Retinal pigment epithelial cell (primary cell): ENCODE results near the gene TBC1D12.
"Not testable (repeated sequence)": the region's sequence is repeated elsewhere in the genome, so short reads cannot be mapped to it uniquely, and the experiment has no call there.

Experiments
- DNase-seq: peaks from one replicate; pipeline ENCODE4 v3.0.0-alpha.2; 2010; ENCODE audit warnings: low read depth
- H3K4me3 ChIP-seq: 2 replicates; pipeline ENCODE4 v1.5.1; 2011; ENCODE audit warnings: mild to moderate bottlenecking, low read length, control low read depth, moderate library complexity
- CTCF ChIP-seq: conservative IDR thresholded peaks from 2 replicates; pipeline ENCODE4 v1.5.1; 2011; ENCODE audit warnings: low read depth, low read length, control low read depth, inconsistent platforms

Gene TBC1D12

GRCh38 chr10:94383530-94383929 is 18.8 kb upstream of the TBC1D12 start:
- no peak for TF ChIP-seq CTCF
- no peak for DNase-seq

GRCh38 chr10:94385733-94386132 is 16.6 kb upstream of the TBC1D12 start:
- not testable (repeated sequence) for DNase-seq, H3K4me3 ChIP-seq

More at GRCh38 chr10:94383530-94383929, 18.8 kb upstream of the TBC1D12 start:
- H3K4me3 ChIP-seq, result no peak overlapping the region

GRCh38 chr10:94392117-94392516 is 10.2 kb upstream of the TBC1D12 start:
- H3K4me3 ChIP-seq, DNase-seq: not testable (repeated sequence)

- peak; percentile 72 for DNase-seq
- no peak for TF ChIP-seq CTCF
- no peak overlapping the region for H3K4me3 ChIP-seq
These were observed 4.6 kb upstream of the TBC1D12 start for GRCh38 chr10:94397549-94398370.

GRCh38 chr10:94398762-94399161 is 3.6 kb upstream of the TBC1D12 start:
- no peak for DNase-seq
- no peak overlapping the region for H3K4me3 ChIP-seq
- TF ChIP-seq CTCF, result no peak

- peak overlapping the region; percentile 88 for H3K4me3 ChIP-seq
- TF ChIP-seq CTCF, result no peak
- DNase-seq, result no peak
These were observed 570 bp downstream of the TBC1D12 start for GRCh38 chr10:94402843-94403379.

GRCh38 chr10:94403380-94404213 is 1.3 kb downstream of the TBC1D12 start:
- no peak for DNase-seq
- peak overlapping the region; percentile 88 for H3K4me3 ChIP-seq
- TF ChIP-seq CTCF, result no peak
